ENCODE results near the gene ITGA11. TPM values are rescaled to one million over a fixed set of nuclear protein-coding genes. Genes with fewer than 3 reads are reported as not detected.

Gene ITGA11
- total and polyA plus RNA-seq, 2 of the 4 experiments (the other 2 are of a cell fraction): 4.1 to 6.6 TPM

DNA sequence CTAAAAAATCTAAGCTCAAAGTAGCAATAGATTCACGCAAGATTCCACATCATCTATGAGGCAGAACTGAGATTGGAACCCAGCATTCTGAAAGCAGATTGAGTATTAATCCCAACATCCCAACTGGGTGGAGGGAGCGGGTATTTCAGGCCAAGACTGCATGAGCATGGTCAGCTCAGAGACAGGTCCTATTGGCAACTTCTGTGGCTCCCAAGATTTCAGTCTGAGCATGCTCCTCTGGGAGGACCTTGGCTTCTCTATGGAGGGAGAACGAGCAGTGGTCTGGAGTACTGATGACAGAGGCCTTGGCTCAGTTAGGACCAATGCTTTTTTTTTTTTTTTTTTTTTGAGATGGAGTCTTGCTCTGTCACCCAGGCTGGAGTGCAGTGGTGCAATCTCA is 4.0 kb upstream of the ITGA11 start:
- Histone ChIP-seq H2AK5ac (ENCODE audit: low read depth, low read length) (no peak overlapping the region), H3K36me3 (ENCODE audit: control insufficient read depth, insufficient read depth, low read length) (no peaks in the 10 kb centered on the region), H2BK15ac (ENCODE audit: low read depth, low read length) (no peak overlapping the region), H2AFZ (replicated peaks; ENCODE audit: low read length, poor library complexity) (no peak overlapping the region), H3K4ac (ENCODE audit: low read depth, low read length) (no peak overlapping the region), H4K8ac (ENCODE audit: low read depth in 2 of 2, low read length in 2 of 2) (no peak overlapping the region), H3K23ac (ENCODE audit: low read depth, low read length) (no peak overlapping the region), H3K9ac (ENCODE audit: low read depth, low read length) (no peak overlapping the region), H3K4me2 (ENCODE audit: low read depth, low read length) (no peak overlapping the region), H3K9me3 (ENCODE audit: control insufficient read depth, insufficient read depth, low read length) (no peaks in the 10 kb centered on the region), H3K9me1 (ENCODE audit: insufficient read depth, low read length) (peaks cover 12% of the 10 kb centered on the region), H3K4me1 (ENCODE audit: control insufficient read depth, insufficient read depth, low read length) (peaks cover 6% of the 10 kb centered on the region; the same call in 1 of the 2 replicates), H2BK120ac (ENCODE audit: low read depth, low read length) (no peak overlapping the region), H4K91ac (ENCODE audit: insufficient read depth, low read depth, low read length) (no peak overlapping the region), H2AK9ac (replicated peaks; ENCODE audit: low read depth, low read length, poor library complexity) (no peak overlapping the region), H4K5ac (ENCODE audit: low read depth, low read length) (no peak overlapping the region), H3K4me3 (ENCODE audit: insufficient read depth, low read depth, low read length) (no peak overlapping the region), H2BK20ac (ENCODE audit: low read depth, low read length) (no peak overlapping the region), H3K18ac (ENCODE audit: low read depth, low read length) (no peak overlapping the region), H2BK5ac (ENCODE audit: low read depth, low read length, poor library complexity, severe bottlenecking) (no peak overlapping the region), H4K20me1 (ENCODE audit: insufficient read depth, low read length) (no peaks in the 10 kb centered on the region), H3K27ac (ENCODE audit: insufficient read depth, low read length) (no peak overlapping the region), H3K79me1 (ENCODE audit: low read depth in 1 of 2, low read length in 2 of 2) (no peaks in the 10 kb centered on the region), H3K14ac (replicated peaks; ENCODE audit: low read depth, low read length) (no peak overlapping the region), H3K56ac (ENCODE audit: extremely low read depth, insufficient read depth, low read length) (no peak overlapping the region), H3K27me3 (ENCODE audit: control insufficient read depth, insufficient read depth, low read length) (peaks cover 44% of the 10 kb centered on the region)
- TF ChIP-seq CHD1 (IDR thresholded peaks at IDR 0.05; ENCODE audit: low read depth, low read length): no peak
- TF ChIP-seq, protein P1, sequence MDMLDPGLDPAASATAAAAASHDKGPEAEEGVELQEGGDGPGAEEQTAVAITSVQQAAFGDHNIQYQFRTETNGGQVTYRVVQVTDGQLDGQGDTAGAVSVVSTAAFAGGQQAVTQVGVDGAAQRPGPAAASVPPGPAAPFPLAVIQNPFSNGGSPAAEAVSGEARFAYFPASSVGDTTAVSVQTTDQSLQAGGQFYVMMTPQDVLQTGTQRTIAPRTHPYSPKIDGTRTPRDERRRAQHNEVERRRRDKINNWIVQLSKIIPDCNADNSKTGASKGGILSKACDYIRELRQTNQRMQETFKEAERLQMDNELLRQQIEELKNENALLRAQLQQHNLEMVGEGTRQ (IDR thresholded peaks at IDR 0.05; ENCODE audit: low read depth, low read length): no peak
- TF ChIP-seq SMC3 (IDR thresholded peaks at IDR 0.05; ENCODE audit: low read depth, low read length): no peak
- no peak for TF ChIP-seq FOS (IDR thresholded peaks at IDR 0.05; ENCODE audit: low read depth, low read length)
- no peak for TF ChIP-seq RCOR1 (IDR thresholded peaks at IDR 0.05; ENCODE audit: insufficient replicate concordance, low read length)
- TF ChIP-seq POLR2A (IDR thresholded peaks at IDR 0.05; ENCODE audit: low read depth, low read length): no peak
- TF ChIP-seq BHLHE40 (IDR thresholded peaks at IDR 0.05; ENCODE audit: low read depth, low read length): no peak
- ChIA-PET POLR2A (ENCODE audit: unreplicated experiment) (no interaction called here), CTCF (no interaction called here)
- in situ Hi-C loops (cut with MboI; ENCODE audit: low sequenced_read_pairs) (no loop called here), intact Hi-C loops (cut with micrococcal nuclease) (no loop called here), dilution Hi-C loops (cut with HindIII; ENCODE audit: low sequenced_read_pairs, unreplicated experiment) (no loop called here)
- 89% methylated on average over 1 of the region's 3 CpGs; no CpG with 5 or more reads in 1 of the 2 experiments for WGBS, 2 experiments (ENCODE audit: extremely low coverage in 2 of 2, insufficient read length in 1 of 2)
- ATAC-seq (ENCODE audit: low read depth) (no peak), DNase-seq (no peak)
- BruUV-seq (replicated peaks): no TSS peak

All from IMR-90 (cell line).